Measurements from ENCODE around the gene PRKG1. TPM values are rescaled to one million over a fixed set of nuclear protein-coding genes. Genes with fewer than 3 reads are reported as not detected.

Gene PRKG1
- total RNA-seq, 2 donors from 2014 or later: 17.2 TPM

GRCh38 chr10:51630640-51631005 is 556.3 kb downstream of the PRKG1 start:
- DNase-seq (no peak), ATAC-seq (no peak)
- intact Hi-C loops (cut with DNase I, micrococcal nuclease): no loop called here

- ATAC-seq: no peak
- DNase-seq: no peak
- intact Hi-C loops (cut with DNase I, micrococcal nuclease): no loop called here
Observed at GRCh38 chr10:51635436-51635835, 561.1 kb downstream of the PRKG1 start.

GRCh38 chr10:51638211-51638610 is 563.9 kb downstream of the PRKG1 start:
- DNase-seq: no peak
- intact Hi-C loops (cut with DNase I, micrococcal nuclease): no loop called here
- no peak for ATAC-seq

GRCh38 chr10:51638737-51639136 is 564.5 kb downstream of the PRKG1 start:
- DNase-seq: no peak
- intact Hi-C loops (cut with DNase I, micrococcal nuclease): no loop called here
- no peak for ATAC-seq

GRCh38 chr10:51640120-51640819 is 566.0 kb downstream of the PRKG1 start:
- DNase-seq (no peak), ATAC-seq (no peak)
- intact Hi-C loops (cut with DNase I, micrococcal nuclease): no loop called here

GRCh38 chr10:51642581-51642980 is 568.3 kb downstream of the PRKG1 start:
- DNase-seq: no peak
- intact Hi-C loops (cut with DNase I, micrococcal nuclease): no loop called here
- ATAC-seq: no peak

GRCh38 chr10:51643734-51644133 is 569.4 kb downstream of the PRKG1 start:
- intact Hi-C loops (cut with DNase I, micrococcal nuclease): no loop called here
- ATAC-seq (no peak), DNase-seq (no peak)

- intact Hi-C loops (cut with DNase I, micrococcal nuclease): no loop called here
- no peak for DNase-seq
- no peak for ATAC-seq
Observed at GRCh38 chr10:51649064-51649463, 574.8 kb downstream of the PRKG1 start.

- intact Hi-C loops (cut with DNase I, micrococcal nuclease): no loop called here
- DNase-seq: no peak
- ATAC-seq: no peak
Observed at GRCh38 chr10:51651063-51651462, 576.8 kb downstream of the PRKG1 start.

- DNase-seq: no peak
- ATAC-seq: no peak
- intact Hi-C loops (cut with DNase I, micrococcal nuclease): no loop called here
Observed at GRCh38 chr10:51653025-51653424, 578.7 kb downstream of the PRKG1 start.

- intact Hi-C loops (cut with DNase I, micrococcal nuclease): no loop called here
- DNase-seq: no peak
- no peak for ATAC-seq
Observed at GRCh38 chr10:51654918-51655317, 580.6 kb downstream of the PRKG1 start.

GRCh38 chr10:51656503-51656902 is 582.2 kb downstream of the PRKG1 start:
- ATAC-seq: no peak
- intact Hi-C loops (cut with DNase I, micrococcal nuclease): no loop called here
- DNase-seq: no peak

- intact Hi-C loops (cut with DNase I, micrococcal nuclease): no loop called here
- ATAC-seq: no peak
- no peak for DNase-seq
Observed at GRCh38 chr10:51658000-51658399, 583.7 kb downstream of the PRKG1 start.

GRCh38 chr10:51659344-51659743 is 585.1 kb downstream of the PRKG1 start:
- ATAC-seq (no peak), DNase-seq (no peak)
- intact Hi-C loops (cut with DNase I, micrococcal nuclease): no loop called here

GRCh38 chr10:51663086-51663485 is 588.8 kb downstream of the PRKG1 start:
- DNase-seq (no peak), ATAC-seq (no peak)
- intact Hi-C loops (cut with DNase I, micrococcal nuclease): no loop called here

- no peak for DNase-seq
- intact Hi-C loops (cut with DNase I, micrococcal nuclease): no loop called here
- no peak for ATAC-seq
Observed at GRCh38 chr10:51666456-51666855, 592.2 kb downstream of the PRKG1 start.

- no peak for DNase-seq
- intact Hi-C loops (cut with DNase I, micrococcal nuclease): no loop called here
- ATAC-seq: no peak
Observed at GRCh38 chr10:51667678-51668335, 593.5 kb downstream of the PRKG1 start.

- DNase-seq (no peak), ATAC-seq (no peak)
- intact Hi-C loops (cut with DNase I, micrococcal nuclease): no loop called here
Observed at GRCh38 chr10:51668336-51668689, 594.0 kb downstream of the PRKG1 start.

- intact Hi-C loops (cut with DNase I, micrococcal nuclease): no loop called here
- DNase-seq: no peak
- no peak for ATAC-seq
Observed at GRCh38 chr10:51669041-51669440, 594.8 kb downstream of the PRKG1 start.

- no peak for ATAC-seq
- intact Hi-C loops (cut with DNase I, micrococcal nuclease): no loop called here
- no peak for DNase-seq
Observed at GRCh38 chr10:51672039-51672535, 597.8 kb downstream of the PRKG1 start.

- DNase-seq (no peak), ATAC-seq (no peak)
- intact Hi-C loops (cut with DNase I, micrococcal nuclease): no loop called here
Observed at GRCh38 chr10:51675088-51675487, 600.8 kb downstream of the PRKG1 start.

All from left colon (tissue), 2 donors.